Amniotic epithelial cell (primary cell): ENCODE data around the gene PHF8.

Experiments used
- DNase-seq: peaks from one replicate; pipeline ENCODE4 v3.0.0-alpha.2; 2010; ENCODE audit warnings: low read depth

PHF8 gene

GRCh38 chrX:54044126-54044876 lies at the start of gene PHF8:
TSS of gene PHF8 (minus strand) at chrX:54044473. CDS start at chrX:54042728, 1,745 bp downstream.
- DNase-seq: peak; percentile 94

- no peak for DNase-seq
These were observed 49.3 kb upstream of the PHF8 start for GRCh38 chrX:54093571-54093970.

GRCh38 chrX:54093159-54093558 lies 48.9 kb upstream of the PHF8 start:
- no peak for DNase-seq

- DNase-seq: no peak
These were observed 46.6 kb upstream of the PHF8 start for GRCh38 chrX:54090880-54091279.

- no peak for DNase-seq
These were observed 44.9 kb upstream of the PHF8 start for GRCh38 chrX:54089191-54089590.

- DNase-seq: peak; percentile 15
These were observed 43.4 kb upstream of the PHF8 start for GRCh38 chrX:54087661-54088060.

- no peak for DNase-seq
These were observed 41.4 kb upstream of the PHF8 start for GRCh38 chrX:54085666-54086065.

- DNase-seq: peak; percentile 65
These were observed 32.6 kb upstream of the PHF8 start for GRCh38 chrX:54076903-54077302.

- DNase-seq: no peak
These were observed 30.6 kb upstream of the PHF8 start for GRCh38 chrX:54074826-54075225.

- DNase-seq: no peak
These were observed 23.5 kb upstream of the PHF8 start for GRCh38 chrX:54067766-54068165.

GRCh38 chrX:54066841-54067240 lies 22.6 kb upstream of the PHF8 start:
- DNase-seq: peak; percentile 23

GRCh38 chrX:54064564-54064963 lies 20.3 kb upstream of the PHF8 start:
- DNase-seq: no peak

GRCh38 chrX:54063361-54063760 lies 19.1 kb upstream of the PHF8 start:
- peak; percentile 26 for DNase-seq

- DNase-seq: no peak
These were observed 5.5 kb upstream of the PHF8 start for GRCh38 chrX:54049801-54050200.

- no peak for DNase-seq
These were observed 4.1 kb upstream of the PHF8 start for GRCh38 chrX:54048412-54048811.

GRCh38 chrX:54045563-54046228 lies 1.4 kb upstream of the PHF8 start:
- no peak for DNase-seq

- DNase-seq: peak; percentile 8
These were observed 635 bp upstream of the PHF8 start for GRCh38 chrX:54044877-54045338.

GRCh38 chrX:54043541-54044125 lies 640 bp downstream of the PHF8 start:
- DNase-seq: peak; percentile 18

- DNase-seq: no peak
These were observed 1.2 kb downstream of the PHF8 start for GRCh38 chrX:54043056-54043455.

- peak; percentile 57 for DNase-seq
These were observed 1.7 kb downstream of the PHF8 start for GRCh38 chrX:54042609-54043021.

GRCh38 chrX:54030329-54030728 lies 13.9 kb downstream of the PHF8 start:
- no peak for DNase-seq

GRCh38 chrX:54029529-54030143 lies 14.6 kb downstream of the PHF8 start:
- no peak for DNase-seq

- no peak for DNase-seq
These were observed 19.9 kb downstream of the PHF8 start for GRCh38 chrX:54024350-54024749.
